ENCODE results near the gene ZNF425.
"Not testable (repeated sequence)": the region's sequence is repeated elsewhere in the genome, so short reads cannot be mapped to it uniquely, and the experiment has no call there.

The ZNF425 gene

GRCh38 chr7:149074116-149074885 lies 51.8 kb downstream of the ZNF425 start:
- no peak for DNase-seq (ENCODE audit: low spot score)

GRCh38 chr7:149072438-149072775 lies 53.7 kb downstream of the ZNF425 start:
- no peak for DNase-seq (ENCODE audit: low spot score)

- DNase-seq (ENCODE audit: low spot score), result peak; percentile 36
Measured at GRCh38 chr7:149071641-149072437, 54.3 kb downstream of the ZNF425 start.

GRCh38 chr7:149071182-149071635 lies 54.9 kb downstream of the ZNF425 start:
- DNase-seq (ENCODE audit: low spot score), result no peak

- DNase-seq (ENCODE audit: low spot score), result no peak
Measured at GRCh38 chr7:149070372-149071125, 55.6 kb downstream of the ZNF425 start.

GRCh38 chr7:149067869-149068268 lies 58.3 kb downstream of the ZNF425 start:
- DNase-seq (ENCODE audit: low spot score), result no peak

GRCh38 chr7:149063476-149063875 lies 62.6 kb downstream of the ZNF425 start:
- no peak for DNase-seq (ENCODE audit: low spot score)

- DNase-seq (ENCODE audit: low spot score), result not testable (repeated sequence)
Measured at GRCh38 chr7:149062217-149062899, 63.8 kb downstream of the ZNF425 start.

- no peak for DNase-seq (ENCODE audit: low spot score)
Measured at GRCh38 chr7:149060156-149060555, 66.0 kb downstream of the ZNF425 start.

GRCh38 chr7:149053885-149054284 lies 72.2 kb downstream of the ZNF425 start:
- no peak for DNase-seq (ENCODE audit: low spot score)

GRCh38 chr7:149053384-149053783 lies 72.7 kb downstream of the ZNF425 start:
- DNase-seq (ENCODE audit: low spot score), result no peak
